Measurements from ENCODE around the gene CUX1.

CUX1 gene

GRCh38 chr7:101882595-101883564 lies 65.5 kb downstream of the CUX1 start (continued):
- no peak for TF ChIP-seq ZNF488 (tag by site-specific recombination; IDR thresholded peaks at IDR 0.05)
- 0 out of 2 replicates have a peak, but pooled peaks have one; percentile 20 for TF ChIP-seq ZNF449 (tag by site-specific recombination; IDR thresholded peaks at IDR 0.05)

GRCh38 chr7:101884671-101885596 lies 67.5 kb downstream of the CUX1 start:
- H3K4me3 ChIP-seq (ENCODE audit: low read depth, low read length), result no peak overlapping the region
- ChIA-PET CTCF (no interaction called here), POLR2A (no interaction called here)
- no peaks in the 10 kb centered on the region for H3K36me3 ChIP-seq (ENCODE audit: control insufficient read depth in 2 of 2, insufficient read depth in 1 of 2, low read length in 2 of 2)
- H3K9me3 ChIP-seq (ENCODE audit: control insufficient read depth, insufficient read depth, low read depth, low read length), result no peaks in the 10 kb centered on the region
- H3K4me1 ChIP-seq (ENCODE audit: control insufficient read depth, insufficient read depth, low read length), result peaks cover 30% of the 10 kb centered on the region
- no peak overlapping the region for H3K27ac ChIP-seq (ENCODE audit: extremely low read depth, low read depth, low read length)
- no peak for TF ChIP-seq ZNF214 (tag by site-specific recombination; IDR thresholded peaks at IDR 0.05; ENCODE audit: borderline replicate concordance)
- no peak for TF ChIP-seq PBX3 (CRISPR knock-in tag; IDR thresholded peaks at IDR 0.05)
- peak; percentile 42; the same call in 1 of the 2 replicates for TF ChIP-seq FEZF1 (tag by site-specific recombination; IDR thresholded peaks at IDR 0.05)
- no peak for TF ChIP-seq YY1 (tag by site-specific recombination; IDR thresholded peaks at IDR 0.05)
- no peak for TF ChIP-seq HOXA7 (CRISPR knock-in tag; IDR thresholded peaks at IDR 0.05; ENCODE audit: borderline replicate concordance)
- TF ChIP-seq PRDM6 (tag by site-specific recombination; IDR thresholded peaks at IDR 0.05), result peak; percentile 87
- TF ChIP-seq MEIS1 (CRISPR knock-in tag; IDR thresholded peaks at IDR 0.05; ENCODE audit: borderline replicate concordance), result no peak
- TF ChIP-seq ZNF221 (tag by site-specific recombination; IDR thresholded peaks at IDR 0.05; ENCODE audit: borderline replicate concordance), result no peak
- no peak for TF ChIP-seq ZNF148 (tag by site-specific recombination; IDR thresholded peaks at IDR 0.05; ENCODE audit: borderline replicate concordance)
- no peak for TF ChIP-seq KLF7 (tag by site-specific recombination; IDR thresholded peaks at IDR 0.05; ENCODE audit: borderline replicate concordance)
- TF ChIP-seq HOXD13 (CRISPR knock-in tag; IDR thresholded peaks at IDR 0.05; ENCODE audit: borderline replicate concordance), result no peak
- TF ChIP-seq HOXC10 (CRISPR knock-in tag; IDR thresholded peaks at IDR 0.05), result no peak
- TF ChIP-seq ZNF768 (tag by site-specific recombination; IDR thresholded peaks at IDR 0.05), result no peak
- TF ChIP-seq ZNF571 (tag by site-specific recombination; IDR thresholded peaks at IDR 0.05), result no peak
- no peak for TF ChIP-seq ZBTB1 (tag by site-specific recombination; IDR thresholded peaks at IDR 0.05)
- TF ChIP-seq INSM2 (tag by site-specific recombination; IDR thresholded peaks at IDR 0.05), result peak; percentile 43; the same call in 1 of the 2 replicates
- TF ChIP-seq ZNF24 (tag by site-specific recombination; IDR thresholded peaks at IDR 0.05), result no peak
- no peak for TF ChIP-seq ZNF266 (tag by site-specific recombination; IDR thresholded peaks at IDR 0.05; ENCODE audit: low read depth)
- no peak for TF ChIP-seq ZNF704 (tag by site-specific recombination; IDR thresholded peaks at IDR 0.05)
- peak; percentile 93 for TF ChIP-seq ZBTB17 (tag by site-specific recombination; IDR thresholded peaks at IDR 0.05)
